K562 treated with DMSO at 1 percent for 24 hours (cell line): Measurements from ENCODE around the gene IFNB1. TPM values are rescaled to one million over a fixed set of nuclear protein-coding genes. Genes with fewer than 3 reads are reported as not detected.

ENCODE experiments used
- total RNA-seq: library from RNA; unstranded; fragments of 300-600 nt; gene quantifications from 2 replicates; pipeline ENCODE4 v1.2.3, GENCODE V29; 2022; ENCODE audit warnings: low read depth; ENCODE audit not compliant: insufficient read depth

Gene IFNB1
- total RNA-seq = not detected in 2 replicates

DNA sequence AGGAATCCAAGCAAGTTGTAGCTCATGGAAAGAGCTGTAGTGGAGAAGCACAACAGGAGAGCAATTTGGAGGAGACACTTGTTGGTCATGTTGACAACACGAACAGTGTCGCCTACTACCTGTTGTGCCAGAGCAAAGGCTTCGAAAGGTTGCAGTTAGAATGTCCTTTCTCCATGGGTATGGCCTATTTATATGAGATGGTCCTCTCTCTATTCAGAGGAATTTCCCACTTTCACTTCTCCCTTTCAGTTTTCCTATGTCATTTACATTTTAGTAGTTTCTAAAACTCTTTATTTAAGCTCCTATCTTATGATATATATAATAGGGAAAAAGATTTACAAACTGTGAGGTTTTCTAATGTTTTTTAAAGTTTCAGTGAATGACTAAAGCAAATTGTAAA is at the start of gene IFNB1:
IFNB1 (minus strand) TSS at position 162 of the 400 bp plus-strand sequence; CDS start at position 89, 73 bp downstream.

DNA sequence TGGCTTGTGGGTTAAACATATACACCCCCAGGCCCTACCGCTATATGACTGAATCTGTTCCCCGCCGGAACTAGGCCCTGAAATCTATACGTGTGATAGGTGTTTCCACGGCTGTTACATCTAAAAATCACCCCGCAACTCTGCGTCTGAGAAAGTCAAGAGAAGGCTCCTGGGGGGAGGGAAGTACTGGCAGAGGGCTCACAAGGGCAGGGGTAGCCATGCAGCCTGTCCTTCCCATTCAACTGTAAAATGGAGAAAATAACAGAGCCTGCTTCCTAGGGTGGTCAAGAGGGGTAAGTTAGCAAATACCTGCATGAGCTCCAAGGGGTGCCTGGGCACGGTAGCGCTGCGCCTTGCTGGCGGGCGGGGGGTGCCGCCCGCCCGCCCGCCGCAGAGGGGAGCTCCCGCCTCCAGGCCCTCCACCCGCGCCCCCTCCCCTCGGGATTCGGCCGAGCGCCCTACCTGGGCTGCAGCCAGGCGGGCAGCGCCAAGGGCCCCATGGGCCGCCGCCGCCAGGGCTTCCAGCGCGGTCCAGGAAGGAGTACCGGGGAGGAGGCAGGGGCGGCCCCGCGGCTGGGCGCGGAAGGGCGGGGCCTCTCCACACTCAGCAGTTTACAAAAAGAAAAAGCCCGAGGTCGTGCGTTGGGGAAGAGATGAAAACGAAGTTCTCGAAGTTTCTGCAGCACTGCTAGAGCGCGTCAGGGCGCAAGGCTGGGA is 46.5 kb downstream of the IFNB1 start, which contains the start of gene HACD4:
HACD4 (minus strand) TSS at position 550 of the 717 bp plus-strand sequence; CDS start at position 500, 50 bp downstream.

Other genes with a start within 250 kb of the IFNB1 start
- not detected in 2 replicates for gene HACD4, start 46.3 kb downstream of the IFNB1 start, total RNA-seq
- not detected in 2 replicates for gene IFNW1, start 63.9 kb upstream of the IFNB1 start, total RNA-seq
- not detected in 2 replicates for gene IFNA21, start 88.7 kb upstream of the IFNB1 start, total RNA-seq
- gene IFNA4, start 109.6 kb upstream of the IFNB1 start, total RNA-seq = not detected in 2 replicates
- not detected in 2 replicates for gene IFNA7, start 124.3 kb upstream of the IFNB1 start, total RNA-seq
- gene IFNA10, start 129.2 kb upstream of the IFNB1 start, total RNA-seq = not detected in 2 replicates
- gene IFNA16, start 139.4 kb upstream of the IFNB1 start, total RNA-seq = not detected in 2 replicates
- not detected in 2 replicates for gene IFNA17, start 150.3 kb upstream of the IFNB1 start, total RNA-seq
- gene IFNA14, start 162.1 kb upstream of the IFNB1 start, total RNA-seq = not detected in 2 replicates
- gene IFNA5, start 227.4 kb upstream of the IFNB1 start, total RNA-seq = not detected in 2 replicates